NT2/D1 (cell line): ENCODE results near the gene TSSC4.

Experiments used
- SUZ12 ChIP-seq: IDR thresholded peaks from 2 replicates; pipeline ENCODE4 v1.6.1; 2011; ENCODE audit not compliant: insufficient read length, insufficient read depth; ENCODE audit errors: extremely low read depth
- YY1 ChIP-seq: IDR thresholded peaks from 2 replicates; pipeline ENCODE4 v1.6.1; 2011; ENCODE audit not compliant: insufficient read length, insufficient read depth

DNA sequence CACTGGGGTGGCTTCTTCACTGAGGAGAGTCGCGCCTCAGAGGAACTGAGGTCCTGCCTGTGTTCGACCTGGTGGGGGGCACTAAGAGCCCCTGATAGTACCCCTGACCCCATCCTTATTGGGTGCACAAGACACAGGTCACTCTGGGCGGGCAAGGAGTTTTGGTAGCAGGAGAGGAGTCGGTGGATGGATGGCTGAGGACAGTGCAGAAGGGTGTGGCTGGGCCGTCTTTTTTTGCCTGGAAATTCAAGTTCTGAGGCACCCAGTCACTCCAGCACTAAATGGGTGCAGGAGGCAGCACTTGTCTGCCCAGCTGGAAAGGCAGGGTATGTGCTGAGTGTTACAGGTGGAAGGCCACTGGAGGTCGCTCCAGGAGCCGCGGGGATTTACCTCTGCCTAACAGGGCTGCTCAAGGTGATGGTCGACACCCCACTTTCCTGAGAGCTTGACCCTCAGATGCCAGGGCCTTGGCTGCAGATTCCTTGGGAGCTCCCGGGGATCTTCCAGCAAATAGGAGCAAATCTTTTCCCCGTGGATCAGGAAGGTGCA is 960 bp downstream of the TSSC4 start:
- TF ChIP-seq SUZ12 (no peak), YY1 (no peak)
